Smooth muscle cell (in vitro differentiated cells): ENCODE results near the gene EDN3. TPM values are rescaled to one million over a fixed set of nuclear protein-coding genes. Genes with fewer than 3 reads are reported as not detected.

ENCODE experiments used
- DNase-seq: peaks from one replicate; lab custom pipeline; 2025; ENCODE audit not compliant: unreplicated experiment; lab: John Stamatoyannopoulos, UW
- H2AFZ ChIP-seq: fragments of 200-600 bp; sonication (generic); 2 replicates; pipeline ENCODE4 v1.6.0; 2016; ENCODE audit warnings: antibody characterized with exemption, low read depth, mild to moderate bottlenecking
- H3F3A ChIP-seq: fragments of 200-600 bp; sonication (generic); 2 replicates; pipeline ENCODE4 v1.6.0; 2017; ENCODE audit warnings: antibody characterized with exemption, low read depth
- H3K27ac ChIP-seq: fragments of 200-600 bp; sonication (generic); 2 replicates; pipeline ENCODE4 v1.5.1; 2016; ENCODE audit warnings: low read depth, mild to moderate bottlenecking
- H3K27me3 ChIP-seq: fragments of 200-600 bp; sonication (generic); 2 replicates; pipeline ENCODE4 v1.6.1; 2016; ENCODE audit warnings: low read depth, mild to moderate bottlenecking
- H3K36me3 ChIP-seq: fragments of 200-600 bp; sonication (generic); 2 replicates; pipeline ENCODE4 v1.5.1; 2016; ENCODE audit warnings: low read depth
- H3K4me1 ChIP-seq: fragments of 200-600 bp; sonication (generic); 2 replicates; pipeline ENCODE4 v1.5.1; 2016; ENCODE audit warnings: low read depth
- H3K4me2 ChIP-seq: fragments of 200-600 bp; sonication (generic); 2 replicates; pipeline ENCODE4 v1.6.0; 2016; ENCODE audit warnings: mild to moderate bottlenecking
- H3K4me3 ChIP-seq: fragments of 200-600 bp; sonication (generic); 2 replicates; pipeline ENCODE4 v1.5.1; 2016; ENCODE audit warnings: mild to moderate bottlenecking
- H3K79me2 ChIP-seq: fragments of 200-600 bp; sonication (generic); 2 replicates; pipeline ENCODE4 v1.6.0; 2016; ENCODE audit warnings: low read depth, mild to moderate bottlenecking
- H3K9ac ChIP-seq: fragments of 200-600 bp; sonication (generic); 2 replicates; pipeline ENCODE4 v1.6.0; 2016; ENCODE audit warnings: low read depth
- H3K9me3 ChIP-seq: fragments of 200-600 bp; sonication (generic); replicated peaks from 2 replicates; pipeline ENCODE4 v1.5.1; 2016; ENCODE audit warnings: low read depth
- H4K20me1 ChIP-seq: fragments of 200-600 bp; sonication (generic); 2 replicates; pipeline ENCODE4 v1.6.0; 2016; ENCODE audit warnings: low read depth
- CTCF ChIP-seq: fragments of 200-600 bp; sonication (generic); IDR thresholded peaks from 2 replicates; pipeline ENCODE4 v1.5.1; 2017; ENCODE audit warnings: borderline replicate concordance, mild to moderate bottlenecking, antibody characterized with exemption; ENCODE audit not compliant: insufficient read depth, poor library complexity, severe bottlenecking
- WGBS: methylation state at CpG from one replicate; pipeline ENCODE4 v1.1.7; 2016; ENCODE audit warnings: low lambda C conversion rate; 5-methylcytosine and 5-hydroxymethylcytosine counted together
- polyA plus RNA-seq: library from polyadenylated mRNA; unstranded; fragments of >200 nt; fragmentation: Nextera tagmentation; extraction: Ambion mirVana; gene quantifications from 2 replicates; pipeline ENCODE4 v1.2.1, GENCODE V29; 2016
- total RNA-seq: library from RNA; depleted of rRNA; stranded (reverse); fragments of >200 nt; gene quantifications from 2 replicates; pipeline ENCODE4 v1.2.3, GENCODE V29; 2014

Gene EDN3
- total and polyA plus RNA-seq, 2 experiments from 2014 or later = not detected

- no peak overlapping the region for H3K4me2 ChIP-seq
- H3K4me1 ChIP-seq = peaks cover 14% of the 10 kb centered on the region
- no peak for TF ChIP-seq CTCF
- H3K27me3 ChIP-seq = peaks cover 36% of the 10 kb centered on the region
- H3K27ac ChIP-seq = no peak overlapping the region
- no peaks in the 10 kb centered on the region for H3K79me2 ChIP-seq
- H3F3A ChIP-seq = no peaks in the 10 kb centered on the region
- H3K9ac ChIP-seq = no peak overlapping the region
- no peaks in the 10 kb centered on the region for H3K36me3 ChIP-seq
- no peak overlapping the region for H3K4me3 ChIP-seq
- WGBS = 75% methylated on average over 5 of the region's 5 CpGs
- DNase-seq = no peak
- no peaks in the 10 kb centered on the region for H3K9me3 ChIP-seq
- no peak overlapping the region for H2AFZ ChIP-seq
- H4K20me1 ChIP-seq = no peaks in the 10 kb centered on the region
Measured at GRCh38 chr20:59361411-59361810, 61.0 kb downstream of the EDN3 start.

- Histone ChIP-seq H3K9me3 (no peaks in the 10 kb centered on the region), H3K36me3 (no peaks in the 10 kb centered on the region), H2AFZ (no peak overlapping the region), H3K4me2 (no peak overlapping the region), H3K4me3 (no peak overlapping the region), H3K27me3 (peaks cover 34% of the 10 kb centered on the region), H3K27ac (no peak overlapping the region), H3K9ac (no peak overlapping the region), H4K20me1 (no peaks in the 10 kb centered on the region), H3K79me2 (no peaks in the 10 kb centered on the region), H3K4me1 (peaks cover 14% of the 10 kb centered on the region), H3F3A (no peaks in the 10 kb centered on the region)
- DNase-seq = no peak
- TF ChIP-seq CTCF = no peak
- 86% methylated on average over 12 of the region's 12 CpGs for WGBS
Measured at GRCh38 chr20:59363101-59363500, 62.7 kb downstream of the EDN3 start.

- Histone ChIP-seq H3K4me2 (no peak overlapping the region), H3F3A (no peaks in the 10 kb centered on the region), H3K9ac (no peak overlapping the region), H3K79me2 (no peaks in the 10 kb centered on the region), H2AFZ (no peak overlapping the region), H3K4me1 (peaks cover 14% of the 10 kb centered on the region), H3K9me3 (no peaks in the 10 kb centered on the region), H3K4me3 (no peak overlapping the region), H3K27ac (no peak overlapping the region), H4K20me1 (no peaks in the 10 kb centered on the region), H3K27me3 (peaks cover 31% of the 10 kb centered on the region), H3K36me3 (no peaks in the 10 kb centered on the region)
- DNase-seq = no peak
- 87% methylated on average over 6 of the region's 6 CpGs for WGBS
- no peak for TF ChIP-seq CTCF
Measured at GRCh38 chr20:59364611-59365010, 64.2 kb downstream of the EDN3 start.

- Histone ChIP-seq H4K20me1 (no peaks in the 10 kb centered on the region), H3K79me2 (no peaks in the 10 kb centered on the region), H3K27ac (no peak overlapping the region), H3K27me3 (peaks cover 24% of the 10 kb centered on the region), H3K4me3 (no peak overlapping the region), H3K4me2 (no peak overlapping the region), H3F3A (no peaks in the 10 kb centered on the region), H3K36me3 (no peaks in the 10 kb centered on the region), H2AFZ (no peak overlapping the region), H3K9ac (no peak overlapping the region), H3K9me3 (no peaks in the 10 kb centered on the region), H3K4me1 (peaks cover 6% of the 10 kb centered on the region)
- no peak for TF ChIP-seq CTCF
- 92% methylated on average over 24 of the region's 24 CpGs for WGBS
- DNase-seq = no peak
Measured at GRCh38 chr20:59365611-59366285, 65.3 kb downstream of the EDN3 start.
